T-cell (primary cell): ENCODE measurements around the gene PTGES. TPM values are rescaled to one million over a fixed set of nuclear protein-coding genes. Genes with fewer than 3 reads are reported as not detected.

ENCODE experiments used
- total RNA-seq, 35 experiments: library from RNA in 6 of 35; stranded (reverse) in 6 of 35; fragments of 120-200 nt in 1 of 35; gene quantifications; one replicate each; pipeline versions ENCODE4 v1.2.1 to v1.2.4 and lab custom pipeline; 2013 to 2026

PTGES gene
- total RNA-seq, 5 donors from 2014 or later (not counting 1 experiment from before 2014, with no cell fraction given): not detected

Other genes with a start within 250 kb of the PTGES start
- gene C9orf50, start 131.9 kb downstream of the PTGES start, total RNA-seq: not detected
- 10 to 100 TPM; 31.0 to 45.0 (median 40.3) TPM for gene NTMT1, start 126.9 kb downstream of the PTGES start, total RNA-seq
- 10 to 100 TPM; 28.3 to 35.2 (median 30.8) TPM for gene ASB6, start 110.9 kb downstream of the PTGES start, total RNA-seq
- under 1 TPM in 1 of 5 donors, not detected in 4; 0.26 TPM for gene PRRX2, start 87.4 kb downstream of the PTGES start, total RNA-seq
- 10 to 100 TPM; 19.3 to 31.0 (median 26.4) TPM for gene TOR1B, start 50.1 kb upstream of the PTGES start, total RNA-seq
- 10 to 100 TPM; 16.6 to 39.3 (median 34.1) TPM for gene TOR1A, start 71.1 kb upstream of the PTGES start, total RNA-seq
- 100 to 1,000 TPM in 1 of 5 donors, 10 to 100 TPM in 4; 80.5 to 112 (median 90.2) TPM for gene C9orf78, start 82.2 kb upstream of the PTGES start, total RNA-seq
- gene USP20, start 82.4 kb upstream of the PTGES start, total RNA-seq: 100 to 1,000 TPM; 105 to 140 (median 125) TPM